GM13977 (cell line): ENCODE data around the gene CHRNB4.
"Not testable (repeated sequence)": the region's sequence is repeated elsewhere in the genome, so short reads cannot be mapped to it uniquely, and the experiment has no call there.

ENCODE experiments used
- DNase-seq: peaks from one replicate; pipeline ENCODE4 v3.0.0; 2012; ENCODE audit warnings: low spot score
- CTCF ChIP-seq: IDR thresholded peaks from 2 replicates; pipeline ENCODE4 v1.5.1; 2012; ENCODE audit warnings: mild to moderate bottlenecking, control low read depth; ENCODE audit not compliant: insufficient read depth; ENCODE audit errors: extremely low read depth, missing control alignments
- in situ Hi-C: fragments of 300-500 bp; cut with MboI; formaldehyde crosslinking; loops from one replicate; pipeline ENCODE4 v1.12.0; 2022; ENCODE audit warnings: low sequenced_read_pairs, low pct_unique_long_range_greater_than_20kb, mixed read lengths, inconsistent platforms; ENCODE audit not compliant: unreplicated experiment

Gene CHRNB4

GRCh38 chr15:78641102-78641748 is at the start of gene CHRNB4:
Gene CHRNB4 (minus strand): TSS chr15:78641210. CDS start chr15:78641133, 77 bp downstream.
- in situ Hi-C loops: no loop called here
- DNase-seq: peak; percentile 52

GRCh38 chr15:78689626-78690025 is 48.6 kb upstream of the CHRNB4 start:
- no peak for DNase-seq
- TF ChIP-seq CTCF: no peak
- in situ Hi-C loops: no loop called here

More at GRCh38 chr15:78641102-78641748, at the start of gene CHRNB4:
- TF ChIP-seq CTCF: no peak

GRCh38 chr15:78685925-78686324 is 44.9 kb upstream of the CHRNB4 start:
- no peak for DNase-seq
- TF ChIP-seq CTCF: no peak
- in situ Hi-C loops: no loop called here

GRCh38 chr15:78685159-78685921 is 44.3 kb upstream of the CHRNB4 start:
- in situ Hi-C loops: no loop called here
- TF ChIP-seq CTCF: no peak
- DNase-seq: no peak

GRCh38 chr15:78684657-78685056 is 43.6 kb upstream of the CHRNB4 start:
- DNase-seq: no peak
- in situ Hi-C loops: no loop called here
- TF ChIP-seq CTCF: no peak

GRCh38 chr15:78683599-78683998 is 42.6 kb upstream of the CHRNB4 start:
- DNase-seq, in situ Hi-C loops: not testable (repeated sequence)

- no peak for DNase-seq
- no peak for TF ChIP-seq CTCF
- in situ Hi-C loops: no loop called here
These were observed 41.8 kb upstream of the CHRNB4 start for GRCh38 chr15:78682693-78683410.
